Measurements from ENCODE around the gene NELL1. TPM values are rescaled to one million over a fixed set of nuclear protein-coding genes. Genes with fewer than 3 reads are reported as not detected.

Gene NELL1
- total RNA-seq, 1 experiment from 2014 or later, result 0.22 TPM

- no peak overlapping the region for H3K9ac ChIP-seq (ENCODE audit: extremely low read depth, insufficient read length, low read length)
- no peak overlapping the region for H3K23ac ChIP-seq (ENCODE audit: insufficient read length, low read depth, low read length)
- H2BK120ac ChIP-seq (ENCODE audit: low read depth, low read length, poor library complexity, severe bottlenecking), result no peak overlapping the region
- H3K4me2 ChIP-seq (ENCODE audit: insufficient read depth, insufficient read length, low read length), result no peak overlapping the region
- no peak overlapping the region for H3K4me3 Mint-ChIP-seq
- no peaks in the 10 kb centered on the region for H3K23me2 ChIP-seq (ENCODE audit: insufficient read length, low read depth, low read length, poor library complexity, severe bottlenecking)
- H4K5ac ChIP-seq (ENCODE audit: insufficient read length, low read depth, low read length), result no peak overlapping the region
- no peaks in the 10 kb centered on the region for H3K9me3 ChIP-seq (ENCODE audit: control insufficient read depth, low read depth, low read length)
- no peak overlapping the region for H2AK5ac ChIP-seq (ENCODE audit: insufficient read length, low read length)
- no peak overlapping the region for H3K27ac ChIP-seq (ENCODE audit: insufficient read length, low read depth, low read length)
- H4K91ac ChIP-seq (ENCODE audit: insufficient read length, low read depth, low read length), result no peak overlapping the region
- no peak overlapping the region for H4K8ac ChIP-seq (replicated peaks; ENCODE audit: insufficient read length, low read depth, low read length)
- H3K79me2 ChIP-seq (ENCODE audit: insufficient read depth, low read length), result no peaks in the 10 kb centered on the region
- no peak overlapping the region for H2BK12ac ChIP-seq (ENCODE audit: insufficient read length, low read depth, low read length)
- no peaks in the 10 kb centered on the region; a peak in 3 of 5 replicates for H3K9me3 Mint-ChIP-seq
- TF ChIP-seq CTCF (conservative IDR thresholded peaks at IDR 0.05), result no peak
- no peaks in the 10 kb centered on the region; a peak in 1 of 7 replicates for H3K36me3 Mint-ChIP-seq (ENCODE audit: insufficient read depth in 1 of 3, low read depth in 3 of 3)
- H3K27me3 ChIP-seq (ENCODE audit: insufficient read depth, low read length), result no peaks in the 10 kb centered on the region
- no peak overlapping the region for H3K14ac ChIP-seq (ENCODE audit: insufficient read depth, low read length)
- no peak overlapping the region for H3K18ac ChIP-seq (ENCODE audit: insufficient read length, low read depth, low read length)
- H3K27me3 Mint-ChIP-seq (ENCODE audit: low read depth), result no peaks in the 10 kb centered on the region
- no peak overlapping the region for H2BK5ac ChIP-seq (ENCODE audit: insufficient read length, low read length)
- no peak overlapping the region for H2AFZ ChIP-seq (ENCODE audit: low read length)
- H4K20me1 ChIP-seq (ENCODE audit: control insufficient read depth, insufficient read depth, insufficient read length), result no peaks in the 10 kb centered on the region
- H3K4me1 Mint-ChIP-seq, result no peaks in the 10 kb centered on the region
- no peak overlapping the region for H3K56ac ChIP-seq (ENCODE audit: insufficient read length, low read depth, low read length)
- no CpG with 5 or more reads among the region's 1 CpG for WGBS (ENCODE audit: extremely low coverage, insufficient read length, low lambda C conversion rate)
- no peak overlapping the region for H3K27ac Mint-ChIP-seq
- H3K4ac ChIP-seq (ENCODE audit: low read depth, low read length), result no peak overlapping the region
- no peaks in the 10 kb centered on the region for H3K4me1 ChIP-seq (ENCODE audit: insufficient read depth, low read length)
- no peak overlapping the region for H2BK20ac ChIP-seq (ENCODE audit: low read depth, low read length, poor library complexity, severe bottlenecking)
- DNase-seq, result no peak
- H3K79me1 ChIP-seq (ENCODE audit: insufficient read depth, low read depth, low read length, poor library complexity, severe bottlenecking), result no peaks in the 10 kb centered on the region
- no peak overlapping the region for H3T11ph ChIP-seq (ENCODE audit: low read length)
- H2BK15ac ChIP-seq (ENCODE audit: low read depth, low read length), result no peak overlapping the region
Observed at GRCh38 chr11:21492931-21493330, 823.5 kb downstream of the NELL1 start.

All from H9 (cell line).